Gastroesophageal sphincter (tissue), 4 donors: ENCODE measurements around the gene NECTIN1. TPM values are rescaled to one million over a fixed set of nuclear protein-coding genes. Genes with fewer than 3 reads are reported as not detected.

ENCODE experiments used
- ATAC-seq: fragments of 150-250 bp; one replicate; pipeline ENCODE4 v1.9.1; 2016; ENCODE audit warnings: mild to moderate bottlenecking, moderate library complexity
- H3K27ac ChIP-seq, 4 donors: fragments of 200-600 bp; sonication (generic) in 3 of 4; 1 replicate in 3 of 4; 2 replicates in 1 of 4; pipeline ENCODE4 v1.5.1; 2016 to 2019
- H3K27me3 ChIP-seq: fragments of 200-600 bp; sonication (generic); one replicate; pipeline ENCODE4 v1.5.1; 2019
- H3K36me3 ChIP-seq, 2 donors: fragments of 200-600 bp; sonication (generic); one replicate each; pipeline ENCODE4 v1.5.1; 2019; ENCODE audit warnings: control low read depth in 1 of 2
- H3K4me1 ChIP-seq, 3 donors: fragments of 200-600 bp; sonication (generic); 1 replicate in 2 of 3; 2 replicates in 1 of 3; pipeline ENCODE4 v1.5.1; 2016 to 2019; ENCODE audit warnings: control low read depth in 2 of 3
- H3K4me3 ChIP-seq, 2 donors: fragments of 200-600 bp; sonication (generic); one replicate each; pipeline ENCODE4 v1.5.1; 2019; ENCODE audit warnings: mild to moderate bottlenecking in 1 of 2, moderate library complexity in 1 of 2
- H3K9me3 ChIP-seq, 3 donors: fragments of 200-600 bp; sonication (generic); one replicate each; pipeline ENCODE4 v1.5.1; 2017 to 2019; ENCODE audit warnings: control low read depth in 2 of 3
- CTCF ChIP-seq, 4 experiments: fragments of 200-600 bp in 2 of 4; fragments of 450-650 bp in 2 of 4; sonication (generic) in 1 of 4; IDR thresholded peaks; one replicate each; pipeline ENCODE4 v1.5.1; 2017 to 2019; ENCODE audit warnings: antibody characterized with exemption in 4 of 4, mild to moderate bottlenecking in 2 of 4, moderate library complexity in 2 of 4
- EP300 ChIP-seq: sonication (generic); formaldehyde crosslinking; IDR thresholded peaks from one replicate; pipeline ENCODE4 v1.6.1; 2017; ENCODE audit warnings: antibody characterized with exemption, mild to moderate bottlenecking
- POLR2A ChIP-seq, 2 donors: fragments of 450-650 bp; IDR thresholded peaks; one replicate each; pipeline ENCODE4 v1.6.1; 2017; ENCODE audit warnings: antibody characterized with exemption in 2 of 2, mild to moderate bottlenecking in 2 of 2, moderate library complexity in 1 of 2
- POLR2AphosphoS5 ChIP-seq: sonication (generic); formaldehyde crosslinking; IDR thresholded peaks from one replicate; pipeline ENCODE4 v1.6.1; 2017; ENCODE audit warnings: antibody characterized with exemption
- WGBS, 2 donors: methylation state at CpG; one replicate each; pipeline ENCODE4 v1.1.5; 2018; ENCODE audit warnings: low coverage in 1 of 2; 5-methylcytosine and 5-hydroxymethylcytosine counted together
- total RNA-seq, 4 donors: library from RNA; depleted of rRNA; stranded (reverse); fragments of >200 nt; gene quantifications; one replicate each; pipeline ENCODE4 v1.1.0, GENCODE V29; 2016

NECTIN1 gene
- total RNA-seq, 4 donors from 2014 or later, result 2.6 to 7.1 (median 4.3) TPM

- H3K27ac ChIP-seq, result no peak overlapping the region
- no peaks in the 10 kb centered on the region for H3K4me1 ChIP-seq
- no peaks in the 10 kb centered on the region for H3K36me3 ChIP-seq
- no peak for ATAC-seq
- peaks cover 56% of the 10 kb centered on the region for H3K27me3 ChIP-seq
- no peak for TF ChIP-seq POLR2AphosphoS5
- no peak for TF ChIP-seq EP300
- TF ChIP-seq CTCF (IDR thresholded peaks at IDR 0.05), result no peak
- TF ChIP-seq POLR2A (IDR thresholded peaks at IDR 0.05), result no peak
- no peak overlapping the region for H3K4me3 ChIP-seq
- WGBS, 2 donors, result 87 to 100% methylated on average over 2 to 3 of the region's 4 CpGs
- no peaks in the 10 kb centered on the region for H3K9me3 ChIP-seq
These were observed 25.2 kb upstream of the NECTIN1 start for GRCh38 chr11:119754199-119754598.

GRCh38 chr11:119752946-119753345, 23.9 kb upstream of the NECTIN1 start:
- Histone ChIP-seq H3K4me1 (no peaks in the 10 kb centered on the region), H3K9me3 (no peaks in the 10 kb centered on the region), H3K27me3 (peaks cover 61% of the 10 kb centered on the region), H3K36me3 (no peaks in the 10 kb centered on the region), H3K4me3 (no peak overlapping the region), H3K27ac (no peak overlapping the region)
- WGBS, 2 donors, result 14 to 17% methylated on average over 1 of the region's 3 CpGs
- ATAC-seq, result no peak
- no peak for TF ChIP-seq POLR2A (IDR thresholded peaks at IDR 0.05)

GRCh38 chr11:119752345-119752871, 23.4 kb upstream of the NECTIN1 start:
- H3K27ac ChIP-seq, result no peak overlapping the region
- H3K9me3 ChIP-seq, result no peaks in the 10 kb centered on the region
- TF ChIP-seq CTCF (IDR thresholded peaks at IDR 0.05) (no peak), POLR2AphosphoS5 (no peak), EP300 (no peak), POLR2A (IDR thresholded peaks at IDR 0.05) (no peak)
- no peak overlapping the region for H3K4me3 ChIP-seq
- 87 to 90% methylated on average over 3 to 5 of the region's 5 CpGs for WGBS, 2 donors
- H3K27me3 ChIP-seq, result peaks cover 61% of the 10 kb centered on the region
- ATAC-seq, result no peak
- H3K4me1 ChIP-seq, result no peaks in the 10 kb centered on the region
- no peaks in the 10 kb centered on the region for H3K36me3 ChIP-seq

GRCh38 chr11:119750056-119750455, 21.1 kb upstream of the NECTIN1 start:
- no peak for ATAC-seq

GRCh38 chr11:119749006-119749565, 20.1 kb upstream of the NECTIN1 start:
- Histone ChIP-seq H3K4me1 (no peaks in the 10 kb centered on the region), H3K27ac (no peak overlapping the region), H3K27me3 (peaks cover 50% of the 10 kb centered on the region), H3K9me3 (no peaks in the 10 kb centered on the region), H3K36me3 (no peaks in the 10 kb centered on the region), H3K4me3 (no peak overlapping the region)
- whole genome bisulfite sequencing, 2 donors, result 62% methylated on average over 2 of the region's 9 CpGs; no CpG with 5 or more reads in 1 of the 2 donors
- ATAC-seq, result no peak
- TF ChIP-seq POLR2A (IDR thresholded peaks at IDR 0.05) (no peak), CTCF (IDR thresholded peaks at IDR 0.05) (no peak), POLR2AphosphoS5 (no peak), EP300 (no peak)

More at GRCh38 chr11:119750056-119750455, 21.1 kb upstream of the NECTIN1 start:
- Histone ChIP-seq H3K9me3 (no peaks in the 10 kb centered on the region), H3K36me3 (no peaks in the 10 kb centered on the region), H3K27me3 (peaks cover 60% of the 10 kb centered on the region), H3K4me3 (no peak overlapping the region), H3K4me1 (no peaks in the 10 kb centered on the region), H3K27ac (no peak overlapping the region)
- WGBS, 2 donors, result 20 to 96% methylated on average over 1 to 6 of the region's 8 CpGs
- TF ChIP-seq CTCF (IDR thresholded peaks at IDR 0.05) (no peak), POLR2AphosphoS5 (no peak), POLR2A (IDR thresholded peaks at IDR 0.05) (no peak), EP300 (no peak)
